ENCODE data around the gene UXS1. TPM values are rescaled to one million over a fixed set of nuclear protein-coding genes. Genes with fewer than 3 reads are reported as not detected.

Gene UXS1
- total and polyA plus RNA-seq, 2 donors (not counting 1 experiment from before 2014, with no cell fraction given) = 20.3 to 44.8 TPM

DNA sequence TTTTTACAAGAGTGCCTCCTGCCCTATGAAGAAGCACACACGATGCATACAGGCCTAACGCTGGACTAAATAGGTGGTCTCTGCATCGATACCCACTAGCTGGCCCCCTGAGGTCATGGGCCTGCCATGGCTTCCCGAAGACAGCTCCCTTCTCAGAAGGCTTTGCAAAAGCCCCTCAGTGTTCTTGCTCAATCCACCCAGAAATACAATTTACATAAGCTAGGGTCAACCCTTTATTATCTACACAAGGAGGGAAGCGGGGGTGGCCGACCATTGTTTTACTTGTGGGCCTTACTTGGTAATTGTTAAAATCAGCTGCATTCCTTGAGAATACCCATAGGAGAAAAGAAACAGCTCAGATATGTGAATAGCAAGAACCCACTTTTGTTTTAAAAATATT, 28.5 kb downstream of the UXS1 start:
- intact Hi-C loops (cut with micrococcal nuclease) = no loop called here
- ChIA-PET CTCF (no interaction called here), POLR2A (no interaction called here)
- Histone ChIP-seq H4K20me1 (ENCODE audit: control insufficient read depth, insufficient read depth, low read length, poor library complexity, severe bottlenecking) (no peaks in the 10 kb centered on the region), H3K36me3 (replicated peaks in 1 of 2; ENCODE audit: control extremely low read depth in 1 of 2, control insufficient read depth in 1 of 2, extremely low read depth in 1 of 2, insufficient read depth in 2 of 2, low read length in 1 of 2) (no peaks in the 10 kb centered on the region), H3K4me2 (replicated peaks; ENCODE audit: low read depth, low read length, poor library complexity, severe bottlenecking) (no peak overlapping the region), H3K4me3 (ENCODE audit: control extremely low read depth in 1 of 5, extremely low read depth in 1 of 5, insufficient read depth in 1 of 5, low read depth in 2 of 5, low read length in 4 of 5) (no peak overlapping the region), H2AFZ (ENCODE audit: insufficient read depth, low read depth, low read length, poor library complexity, severe bottlenecking) (no peak overlapping the region), H3K79me2 (ENCODE audit: control insufficient read depth, insufficient read depth, low read length) (peaks cover 55% of the 10 kb centered on the region), H3K9me3 (ENCODE audit: control extremely low read depth in 1 of 3, control insufficient read depth in 2 of 3, insufficient read depth in 1 of 3, low read length in 2 of 3) (no peaks in the 10 kb centered on the region), H3K4me1 (ENCODE audit: control insufficient read depth in 2 of 2, insufficient read depth in 2 of 2, low read length in 2 of 2) (peaks cover 52 to 57% of the 10 kb centered on the region in 2 donors), H3K9ac (ENCODE audit: low read length) (no peak overlapping the region), H3K27me3 (replicated peaks in 1 of 4; ENCODE audit: control extremely low read depth in 1 of 4, control insufficient read depth in 3 of 4, insufficient read depth in 4 of 4, low read length in 3 of 4) (no peaks in the 10 kb centered on the region), H3K27ac (ENCODE audit: low read length in 2 of 2) (peak overlapping the region in 1 of 2 donors; percentile 55)
- H3K9me3 Mint-ChIP-seq (ENCODE audit: insufficient read depth) = no peaks in the 10 kb centered on the region
- 100% methylated on average over 3 of the region's 6 CpGs for WGBS (ENCODE audit: insufficient coverage)
- ATAC-seq (ENCODE audit: low read depth) (no peak), DNase-seq (no peak)
- H3K4me3 Mint-ChIP-seq = no peak overlapping the region
- H3K27ac Mint-ChIP-seq = peak overlapping the region; percentile 43
- no peaks in the 10 kb centered on the region for H3K27me3 Mint-ChIP-seq
- H3K4me1 Mint-ChIP-seq = peaks cover 70% of the 10 kb centered on the region
- TF ChIP-seq EZH2 (IDR thresholded peaks at IDR 0.05; ENCODE audit: borderline replicate concordance, insufficient read depth, low read depth, low read length, poor library complexity, severe bottlenecking) = no peak
- TF ChIP-seq, protein P1, sequence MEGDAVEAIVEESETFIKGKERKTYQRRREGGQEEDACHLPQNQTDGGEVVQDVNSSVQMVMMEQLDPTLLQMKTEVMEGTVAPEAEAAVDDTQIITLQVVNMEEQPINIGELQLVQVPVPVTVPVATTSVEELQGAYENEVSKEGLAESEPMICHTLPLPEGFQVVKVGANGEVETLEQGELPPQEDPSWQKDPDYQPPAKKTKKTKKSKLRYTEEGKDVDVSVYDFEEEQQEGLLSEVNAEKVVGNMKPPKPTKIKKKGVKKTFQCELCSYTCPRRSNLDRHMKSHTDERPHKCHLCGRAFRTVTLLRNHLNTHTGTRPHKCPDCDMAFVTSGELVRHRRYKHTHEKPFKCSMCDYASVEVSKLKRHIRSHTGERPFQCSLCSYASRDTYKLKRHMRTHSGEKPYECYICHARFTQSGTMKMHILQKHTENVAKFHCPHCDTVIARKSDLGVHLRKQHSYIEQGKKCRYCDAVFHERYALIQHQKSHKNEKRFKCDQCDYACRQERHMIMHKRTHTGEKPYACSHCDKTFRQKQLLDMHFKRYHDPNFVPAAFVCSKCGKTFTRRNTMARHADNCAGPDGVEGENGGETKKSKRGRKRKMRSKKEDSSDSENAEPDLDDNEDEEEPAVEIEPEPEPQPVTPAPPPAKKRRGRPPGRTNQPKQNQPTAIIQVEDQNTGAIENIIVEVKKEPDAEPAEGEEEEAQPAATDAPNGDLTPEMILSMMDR (IDR thresholded peaks at IDR 0.05) = no peak

DNA sequence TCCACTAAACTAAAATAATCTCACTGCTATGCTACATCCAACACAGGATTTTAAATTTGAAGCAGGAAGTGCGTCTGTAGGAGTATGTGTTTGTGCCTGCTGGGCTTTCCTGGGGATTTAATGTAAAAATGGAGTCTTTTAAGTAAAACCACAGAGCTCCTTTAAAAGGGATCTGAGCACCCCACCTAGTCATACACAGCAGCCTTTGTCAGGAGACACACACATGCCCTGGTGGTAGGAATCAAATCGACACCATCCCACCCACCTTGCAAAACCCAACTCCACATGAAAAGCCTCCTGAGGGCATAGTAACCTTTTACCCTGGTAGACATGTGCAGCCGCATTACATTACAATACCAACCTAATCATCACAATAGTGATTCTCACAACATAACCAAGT, 29.1 kb downstream of the UXS1 start:
- H3K9me3 ChIP-seq (ENCODE audit: control extremely low read depth in 1 of 3, control insufficient read depth in 2 of 3, insufficient read depth in 1 of 3, low read length in 2 of 3) = no peaks in the 10 kb centered on the region
- Mint-ChIP-seq H3K27ac (peak overlapping the region; percentile 81), H3K4me1 (peaks cover 70% of the 10 kb centered on the region), H3K27me3 (no peaks in the 10 kb centered on the region), H3K4me3 (no peak overlapping the region), H3K9me3 (ENCODE audit: insufficient read depth) (no peaks in the 10 kb centered on the region)
- H3K79me2 ChIP-seq (ENCODE audit: control insufficient read depth, insufficient read depth, low read length) = peaks cover 50% of the 10 kb centered on the region
- CTCF ChIA-PET = no interaction called here
- POLR2A ChIA-PET = no interaction called here
- H3K27ac ChIP-seq (ENCODE audit: low read length in 2 of 2) = peak overlapping the region; percentile 43 to 55
- DNase-seq (no peak), ATAC-seq (ENCODE audit: low read depth) (no peak)
- TF ChIP-seq, protein P1 (IDR thresholded peaks at IDR 0.05) = no peak
- no peak for TF ChIP-seq EZH2 (IDR thresholded peaks at IDR 0.05; ENCODE audit: borderline replicate concordance, insufficient read depth, low read depth, low read length, poor library complexity, severe bottlenecking)
- no peaks in the 10 kb centered on the region for H4K20me1 ChIP-seq (ENCODE audit: control insufficient read depth, insufficient read depth, low read length, poor library complexity, severe bottlenecking)
- peaks cover 52 to 63% of the 10 kb centered on the region in 2 donors for H3K4me1 ChIP-seq (ENCODE audit: control insufficient read depth in 2 of 2, insufficient read depth in 2 of 2, low read length in 2 of 2)
- no peaks in the 10 kb centered on the region for H3K27me3 ChIP-seq (replicated peaks in 1 of 4; ENCODE audit: control extremely low read depth in 1 of 4, control insufficient read depth in 3 of 4, insufficient read depth in 4 of 4, low read length in 3 of 4)
- no peak overlapping the region for H3K9ac ChIP-seq (ENCODE audit: low read length)
- H3K36me3 ChIP-seq (replicated peaks in 1 of 2; ENCODE audit: control extremely low read depth in 1 of 2, control insufficient read depth in 1 of 2, extremely low read depth in 1 of 2, insufficient read depth in 2 of 2, low read length in 1 of 2) = no peaks in the 10 kb centered on the region
- WGBS (ENCODE audit: insufficient coverage) = 91% methylated on average over 1 of the region's 3 CpGs
- intact Hi-C loops (cut with micrococcal nuclease) = no loop called here
- H3K4me3 ChIP-seq (ENCODE audit: control extremely low read depth in 1 of 5, extremely low read depth in 1 of 5, insufficient read depth in 1 of 5, low read depth in 2 of 5, low read length in 4 of 5) = no peak overlapping the region
- H2AFZ ChIP-seq (ENCODE audit: insufficient read depth, low read depth, low read length, poor library complexity, severe bottlenecking) = no peak overlapping the region
- peak overlapping the region; percentile 24 for H3K4me2 ChIP-seq (replicated peaks; ENCODE audit: low read depth, low read length, poor library complexity, severe bottlenecking)
